ENCODE results near the gene NFIA.

NFIA gene

DNA sequence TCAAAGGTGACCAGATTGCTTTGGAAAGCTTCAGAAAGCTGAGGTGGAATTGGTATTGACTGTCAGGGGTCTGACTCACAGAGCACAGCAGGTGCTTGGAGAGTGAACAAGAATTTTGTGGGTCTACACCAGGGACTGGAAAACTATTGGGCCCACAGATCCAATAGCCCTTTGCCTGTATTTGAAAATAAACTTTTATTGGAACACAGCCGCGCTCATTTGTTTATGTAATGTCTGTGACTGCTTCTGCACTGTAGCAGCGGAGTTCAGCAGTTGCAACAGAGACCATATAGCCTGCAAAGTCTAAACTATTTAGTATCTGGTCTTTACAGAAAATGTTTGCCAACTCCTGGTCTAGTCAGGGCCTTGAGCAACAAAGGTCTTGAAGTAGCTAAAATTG lies 315.6 kb downstream of the NFIA start:
- no peak for DNase-seq (ENCODE audit: low read depth)

GRCh38 chr1:61399199-61399598 lies 316.8 kb downstream of the NFIA start:
- no peak for DNase-seq (ENCODE audit: low read depth)

- no peak for DNase-seq (ENCODE audit: low read depth)
Measured at GRCh38 chr1:61400131-61400770, 317.9 kb downstream of the NFIA start.

- no peak for DNase-seq (ENCODE audit: low read depth)
Measured at GRCh38 chr1:61400997-61401396, 318.6 kb downstream of the NFIA start.

- DNase-seq (ENCODE audit: low read depth), result no peak
Measured at GRCh38 chr1:61403679-61404596, 321.6 kb downstream of the NFIA start.

- no peak for DNase-seq (ENCODE audit: low read depth)
Measured at GRCh38 chr1:61404597-61405376, 322.4 kb downstream of the NFIA start.

GRCh38 chr1:61406467-61406866 lies 324.1 kb downstream of the NFIA start:
- no peak for DNase-seq (ENCODE audit: low read depth)

DNA sequence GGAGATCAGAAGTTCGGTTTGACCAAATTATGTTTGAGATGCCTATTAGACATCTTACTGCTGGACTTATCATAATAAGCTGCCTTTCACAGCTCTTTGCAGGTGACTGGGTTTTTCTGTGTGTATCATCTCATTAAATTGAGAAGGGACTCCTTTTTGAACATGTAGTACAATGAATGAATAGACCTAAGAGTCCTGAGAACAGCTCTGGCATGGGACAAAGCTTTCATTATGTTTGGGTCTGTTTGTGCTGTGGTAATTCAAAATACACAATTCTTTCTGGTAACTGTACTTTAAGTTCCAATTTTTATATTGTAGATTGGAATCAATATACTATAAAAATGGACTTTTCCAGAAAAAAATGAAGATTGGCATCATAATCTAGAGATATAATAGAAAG lies 330.2 kb downstream of the NFIA start:
- no peak for DNase-seq (ENCODE audit: low read depth)

DNA sequence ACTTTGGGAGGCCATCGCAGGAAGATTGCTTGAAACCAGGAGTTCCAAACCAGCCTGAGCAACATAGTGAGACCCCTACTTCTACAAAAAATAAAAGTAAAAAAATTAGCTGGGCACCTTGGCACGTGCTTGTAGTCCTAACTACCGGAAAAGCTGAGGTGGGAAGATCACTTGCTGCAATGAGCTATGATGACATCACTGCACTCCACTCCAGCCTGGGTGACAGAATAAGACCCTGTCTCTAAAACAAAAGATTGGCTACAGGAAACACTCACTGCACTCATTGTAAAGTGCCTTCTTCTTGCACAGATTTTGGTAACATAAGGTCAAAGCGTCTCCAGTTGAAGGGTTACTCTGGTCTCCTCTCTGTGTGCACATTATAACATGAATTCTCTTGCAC lies 336.8 kb downstream of the NFIA start:
- DNase-seq (ENCODE audit: low read depth), result no peak

GRCh38 chr1:61419657-61420056 lies 337.3 kb downstream of the NFIA start:
- DNase-seq (ENCODE audit: low read depth), result no peak

- DNase-seq (ENCODE audit: low read depth), result no peak
Measured at GRCh38 chr1:61420243-61420642, 337.9 kb downstream of the NFIA start.

- no peak for DNase-seq (ENCODE audit: low read depth)
Measured at GRCh38 chr1:61420909-61421835, 338.8 kb downstream of the NFIA start.

- DNase-seq (ENCODE audit: low read depth), result no peak
Measured at GRCh38 chr1:61423643-61424042, 341.3 kb downstream of the NFIA start.

DNA sequence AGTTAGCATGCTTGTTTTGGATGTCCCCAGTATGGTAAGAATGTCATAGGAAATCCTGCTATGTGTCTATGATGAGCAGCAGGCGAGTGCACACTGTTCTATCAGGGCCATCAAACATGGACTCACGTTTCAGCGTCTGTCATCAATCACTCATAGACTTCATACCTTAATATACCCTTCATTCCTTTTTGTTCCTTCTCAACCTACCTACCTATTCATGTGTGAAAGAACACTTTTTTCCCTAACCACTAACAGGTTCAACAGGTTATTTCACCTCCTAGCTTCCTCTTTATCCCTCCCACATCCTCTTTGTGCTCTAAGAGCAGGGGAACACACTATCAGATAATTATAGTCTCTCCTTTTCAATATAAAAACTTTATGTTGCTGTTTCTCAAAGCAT lies 342.0 kb downstream of the NFIA start:
- DNase-seq (ENCODE audit: low read depth), result no peak

- no peak for DNase-seq (ENCODE audit: low read depth)
Measured at GRCh38 chr1:61425040-61425439, 342.7 kb downstream of the NFIA start.

GRCh38 chr1:61426254-61426653 lies 343.9 kb downstream of the NFIA start:
- no peak for DNase-seq (ENCODE audit: low read depth)

- DNase-seq (ENCODE audit: low read depth), result no peak
Measured at GRCh38 chr1:61426885-61427284, 344.5 kb downstream of the NFIA start.

DNA sequence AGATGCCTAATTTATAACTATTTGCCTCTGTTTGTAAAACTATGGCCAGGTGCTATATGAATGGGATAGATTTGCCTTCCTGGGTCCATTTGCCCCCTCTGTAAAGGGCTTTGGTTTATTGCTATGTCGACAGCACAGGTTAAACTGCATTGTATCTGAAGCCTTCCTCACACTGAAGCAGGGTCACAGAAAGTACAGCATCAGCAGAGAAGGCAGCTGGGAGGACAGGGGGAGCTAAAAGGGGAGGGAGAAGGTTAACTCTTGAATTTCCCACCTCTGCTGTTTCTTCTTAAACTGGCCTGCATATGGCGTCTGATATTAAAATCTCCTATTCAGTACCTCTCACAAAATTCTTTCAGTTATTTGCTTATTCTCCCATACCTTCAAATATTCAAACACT lies 345.1 kb downstream of the NFIA start:
- no peak for DNase-seq (ENCODE audit: low read depth)

DNA sequence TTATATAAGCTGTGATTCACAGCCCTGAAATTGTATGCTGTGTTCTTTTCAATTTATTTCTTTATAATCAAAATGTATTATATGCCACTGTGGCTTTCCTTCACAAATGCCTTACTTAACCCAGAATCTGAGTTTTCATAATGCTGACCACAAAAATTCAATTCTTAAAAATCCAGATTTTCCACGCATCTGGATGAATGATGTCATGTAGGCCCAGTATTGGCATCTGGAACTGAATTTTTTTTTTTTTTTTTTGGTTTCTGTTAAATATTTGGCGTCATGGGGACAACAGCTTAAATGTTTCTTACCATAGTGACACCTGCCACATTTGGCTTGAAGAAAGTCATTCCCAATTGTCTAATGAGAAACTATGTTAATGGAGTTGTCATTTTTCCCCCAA lies 345.8 kb downstream of the NFIA start:
- no peak for DNase-seq (ENCODE audit: low read depth)

DNA sequence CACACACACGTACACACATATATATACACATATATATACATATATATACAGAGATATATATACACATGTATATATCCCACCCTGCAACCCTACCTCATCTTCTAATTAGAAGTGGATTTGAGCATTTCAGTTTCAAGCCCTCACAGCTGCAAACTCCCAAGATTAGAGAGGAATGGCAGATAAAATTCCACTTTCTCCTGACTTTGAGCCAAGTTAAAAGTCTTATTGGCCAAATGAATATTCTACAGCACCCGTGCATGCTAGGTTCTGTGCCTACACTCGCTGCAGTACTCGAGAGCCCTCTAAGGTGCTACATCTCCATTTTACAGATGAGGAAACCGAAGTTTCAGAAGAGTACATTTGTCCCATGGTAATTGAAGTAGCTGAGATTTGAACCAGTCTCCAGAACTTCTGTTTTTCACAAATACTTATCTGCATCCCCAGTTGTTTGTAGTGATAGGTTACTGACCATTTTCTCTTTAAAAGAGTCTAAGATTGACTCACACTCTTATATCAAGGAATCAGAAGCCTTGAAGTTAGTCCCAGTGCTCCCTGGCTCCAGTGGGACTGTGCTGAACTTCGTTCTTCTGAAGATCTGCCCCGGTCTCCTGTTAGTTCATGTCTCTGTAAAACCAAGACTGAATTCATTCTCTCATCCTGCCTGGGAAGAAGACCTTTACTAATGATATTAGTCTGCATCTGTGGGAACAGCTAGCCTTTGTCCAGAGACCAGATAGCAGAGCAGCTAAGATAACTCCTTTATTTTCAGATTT lies 350.4 kb downstream of the NFIA start:
- no peak for DNase-seq (ENCODE audit: low read depth)

DNA sequence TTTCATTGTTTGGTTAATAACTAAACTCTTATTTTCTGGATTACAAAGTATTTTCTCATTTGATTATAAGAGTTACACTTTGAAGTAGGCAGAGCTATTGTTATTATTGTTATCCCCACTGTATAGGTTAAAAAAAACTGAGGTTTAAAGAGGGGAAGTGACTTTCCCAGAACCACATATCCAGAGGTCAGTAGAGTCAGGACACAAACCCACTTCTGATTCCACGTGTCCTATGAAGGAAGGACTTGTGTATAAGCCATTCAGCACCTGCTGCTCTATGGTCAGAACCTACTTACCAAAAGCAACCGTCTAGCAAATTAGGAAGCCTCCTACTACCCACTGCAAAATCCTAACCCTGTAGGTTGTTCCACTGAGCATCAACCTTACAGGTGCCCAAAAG lies 351.3 kb downstream of the NFIA start:
- no peak for DNase-seq (ENCODE audit: low read depth)

Data from activated gamma-delta T cell treated with anti-CD3 and anti-CD28 coated beads, Interleukin-2, amount 50 U/mL, for 16 hours (primary cell).